PC-3 (cell line): Measurements from ENCODE around the gene VANGL2.

Experiments used
- CTCF ChIP-seq: fragments of 300-600 bp; sonication (generic); conservative IDR thresholded peaks from 2 replicates; pipeline ENCODE4 v1.5.1; 2017; ENCODE audit warnings: antibody characterized with exemption, low read depth, mild to moderate bottlenecking, low read length
- EZH2 ChIP-seq: fragments of 300-600 bp; sonication (generic); IDR thresholded peaks from one replicate; pipeline ENCODE4 v1.6.1; 2017; ENCODE audit warnings: antibody characterized with exemption, mild to moderate bottlenecking, low read length; ENCODE audit not compliant: unreplicated experiment
- EZH2phosphoT487 ChIP-seq: fragments of 300-600 bp; sonication (generic); IDR thresholded peaks from 2 replicates; pipeline ENCODE4 v1.6.1; 2018; ENCODE audit warnings: mild to moderate bottlenecking, antibody characterized with exemption, low read length, borderline replicate concordance

- no peak for TF ChIP-seq EZH2
- no peak for TF ChIP-seq EZH2phosphoT487
- TF ChIP-seq CTCF, result no peak
These were observed 1.1 kb downstream of the VANGL2 start for GRCh38 chr1:160401487-160401805.
